Glutamatergic neuron (in vitro differentiated cells): ENCODE results near the gene ERFL. TPM values are rescaled to one million over a fixed set of nuclear protein-coding genes. Genes with fewer than 3 reads are reported as not detected.
A peak's percentile ranks its signal among the peaks of the same experiment; 100 is the strongest.

Experiments used
- DNase-seq: peaks from one replicate; pipeline ENCODE4 v3.0.0; 2022
- H3K27ac Mint-ChIP-seq: one replicate; pipeline ENCODE4 v1.8.0; 2020; ENCODE audit warnings: mild to moderate bottlenecking, mixed read lengths, inconsistent platforms; ENCODE audit not compliant: unreplicated experiment
- H3K27me3 Mint-ChIP-seq: one replicate; pipeline ENCODE4 v1.8.0; 2020; ENCODE audit warnings: mild to moderate bottlenecking, moderate library complexity, mixed read lengths, inconsistent platforms; ENCODE audit not compliant: unreplicated experiment
- H3K36me3 Mint-ChIP-seq: one replicate; pipeline ENCODE4 v1.8.0; 2020; ENCODE audit warnings: mild to moderate bottlenecking, mixed read lengths, inconsistent platforms; ENCODE audit not compliant: unreplicated experiment
- H3K4me1 Mint-ChIP-seq: one replicate; pipeline ENCODE4 v1.8.0; 2020; ENCODE audit warnings: mild to moderate bottlenecking, low read depth, mixed read lengths, inconsistent platforms; ENCODE audit not compliant: unreplicated experiment
- H3K4me3 Mint-ChIP-seq: one replicate; pipeline ENCODE4 v1.8.0; 2020; ENCODE audit warnings: mild to moderate bottlenecking, mixed read lengths, inconsistent platforms; ENCODE audit not compliant: unreplicated experiment
- H3K9me3 Mint-ChIP-seq: one replicate; pipeline ENCODE4 v1.8.0; 2020; ENCODE audit warnings: mild to moderate bottlenecking, moderate library complexity, mixed read lengths, inconsistent platforms; ENCODE audit not compliant: unreplicated experiment
- total RNA-seq: library from RNA; stranded (reverse); fragmentation: NEBNext Ultra II Directional; extraction: Animal tissue kit (Norgen Biotek cat#: 25700); gene quantifications from one replicate; pipeline ENCODE4 v1.2.1, GENCODE V29; 2021; ENCODE audit not compliant: unreplicated experiment
- TF ChIP-seq, protein P1 (sequence below): fragments of 200-600 bp; sonication (generic); IDR thresholded peaks from one replicate; pipeline ENCODE4 v1.5.0; 2021; ENCODE audit not compliant: partially characterized antibody, unreplicated experiment

ERFL gene
- total RNA-seq, 1 donor from 2014 or later, result 1.6 TPM

DNA sequence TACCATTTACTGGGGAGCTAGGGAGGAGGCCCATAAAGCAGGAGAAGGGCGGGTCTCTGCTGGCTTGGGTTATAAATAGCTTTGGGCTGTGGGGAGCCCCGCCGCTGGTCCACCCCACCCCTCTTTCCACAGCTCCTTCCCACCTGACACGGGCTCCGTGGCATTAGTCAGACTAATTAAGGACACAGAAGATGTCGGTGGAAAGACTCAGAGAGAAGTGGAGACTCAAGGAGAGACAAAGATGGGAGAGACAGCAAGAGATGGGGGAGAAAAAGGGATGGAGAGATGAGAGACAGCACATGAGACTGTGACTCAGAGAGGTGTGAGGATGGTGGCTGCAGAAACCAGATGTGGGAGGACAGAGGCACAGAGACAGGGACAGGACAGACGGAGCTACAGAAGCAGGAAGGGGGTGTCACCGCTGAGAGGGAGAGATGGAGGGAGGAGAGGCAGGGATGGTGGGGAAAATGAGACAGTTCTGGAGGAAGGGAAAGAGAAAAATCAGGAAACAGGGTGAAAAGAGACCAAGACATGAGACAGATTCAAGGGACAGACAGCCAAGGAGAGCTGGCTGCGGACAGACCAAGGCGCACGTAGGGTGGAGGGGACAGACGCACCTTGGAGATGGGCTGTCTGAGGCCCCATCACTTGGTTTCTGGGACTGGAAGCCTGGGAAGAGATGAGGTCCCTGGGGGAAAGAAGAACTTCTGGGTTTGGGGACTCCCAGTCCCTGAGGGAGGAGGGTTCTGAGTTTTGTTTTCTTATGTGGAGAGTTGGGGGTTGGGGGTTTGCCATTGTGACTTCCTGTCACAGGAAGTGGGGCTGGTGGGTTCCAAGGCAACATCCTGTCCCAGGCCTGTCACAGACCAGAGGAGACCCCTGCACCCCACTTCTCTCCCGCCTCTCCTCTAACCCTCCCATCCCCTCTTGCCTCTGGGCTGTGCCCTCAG is 41.2 kb downstream of the ERFL start:
- TF ChIP-seq, protein P1, sequence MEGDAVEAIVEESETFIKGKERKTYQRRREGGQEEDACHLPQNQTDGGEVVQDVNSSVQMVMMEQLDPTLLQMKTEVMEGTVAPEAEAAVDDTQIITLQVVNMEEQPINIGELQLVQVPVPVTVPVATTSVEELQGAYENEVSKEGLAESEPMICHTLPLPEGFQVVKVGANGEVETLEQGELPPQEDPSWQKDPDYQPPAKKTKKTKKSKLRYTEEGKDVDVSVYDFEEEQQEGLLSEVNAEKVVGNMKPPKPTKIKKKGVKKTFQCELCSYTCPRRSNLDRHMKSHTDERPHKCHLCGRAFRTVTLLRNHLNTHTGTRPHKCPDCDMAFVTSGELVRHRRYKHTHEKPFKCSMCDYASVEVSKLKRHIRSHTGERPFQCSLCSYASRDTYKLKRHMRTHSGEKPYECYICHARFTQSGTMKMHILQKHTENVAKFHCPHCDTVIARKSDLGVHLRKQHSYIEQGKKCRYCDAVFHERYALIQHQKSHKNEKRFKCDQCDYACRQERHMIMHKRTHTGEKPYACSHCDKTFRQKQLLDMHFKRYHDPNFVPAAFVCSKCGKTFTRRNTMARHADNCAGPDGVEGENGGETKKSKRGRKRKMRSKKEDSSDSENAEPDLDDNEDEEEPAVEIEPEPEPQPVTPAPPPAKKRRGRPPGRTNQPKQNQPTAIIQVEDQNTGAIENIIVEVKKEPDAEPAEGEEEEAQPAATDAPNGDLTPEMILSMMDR, result no peak
- no peak overlapping the region for H3K4me3 Mint-ChIP-seq
- peaks cover 15% of the 10 kb centered on the region for H3K4me1 Mint-ChIP-seq
- H3K9me3 Mint-ChIP-seq, result peaks cover 12% of the 10 kb centered on the region
- H3K27ac Mint-ChIP-seq, result peak overlapping the region; percentile 28
- DNase-seq, result no peak
- H3K27me3 Mint-ChIP-seq, result peaks cover 11% of the 10 kb centered on the region
- H3K36me3 Mint-ChIP-seq, result peaks cover 4% of the 10 kb centered on the region

DNA sequence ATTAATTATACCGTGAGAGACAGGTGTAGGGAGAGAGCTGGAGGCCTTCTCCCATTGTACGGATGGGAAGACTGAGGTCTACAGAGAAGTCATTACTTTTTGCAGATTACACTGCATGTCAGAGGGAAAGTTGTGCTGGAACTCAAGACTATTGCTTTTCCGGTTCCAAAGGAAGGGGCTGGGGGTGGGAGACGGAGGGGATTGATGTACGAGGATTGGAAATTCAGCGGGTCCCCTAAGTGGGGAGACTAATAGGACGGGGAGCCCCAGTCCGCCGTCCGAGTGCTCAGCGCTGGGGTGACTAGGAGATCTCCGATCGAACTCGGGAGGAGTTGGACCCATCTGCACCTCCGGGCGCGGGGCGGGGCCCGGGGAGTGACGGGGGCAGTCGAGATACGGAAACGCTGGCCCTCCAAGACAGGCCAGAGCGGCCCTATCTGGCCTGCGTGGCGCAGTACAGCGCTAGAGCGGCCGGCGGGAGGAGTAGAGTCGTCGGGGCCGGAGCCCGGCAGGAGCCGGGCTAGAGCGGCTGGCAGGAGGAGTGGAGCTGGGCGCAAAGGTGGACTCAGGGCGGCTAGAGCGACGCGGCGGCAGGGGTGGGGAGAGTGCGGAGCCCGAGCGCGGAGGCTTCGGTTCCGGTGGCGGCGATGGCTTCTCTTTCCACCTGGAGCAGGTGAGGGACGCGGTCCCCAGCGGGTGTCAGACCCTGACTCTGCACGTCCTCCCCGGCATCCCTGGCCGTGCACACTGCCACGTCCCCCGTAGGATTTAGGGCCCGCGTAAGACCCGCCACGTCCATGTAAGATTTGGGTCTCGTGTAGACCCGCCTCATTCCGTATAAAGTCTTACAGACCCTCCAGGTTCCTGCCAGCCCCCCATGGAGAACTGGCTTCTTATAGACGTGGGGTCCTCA is 44.2 kb downstream of the ERFL start:
- H3K27ac Mint-ChIP-seq, result peak overlapping the region; percentile 75
- no peaks in the 10 kb centered on the region for H3K36me3 Mint-ChIP-seq
- H3K27me3 Mint-ChIP-seq, result peaks cover 9% of the 10 kb centered on the region

DNA sequence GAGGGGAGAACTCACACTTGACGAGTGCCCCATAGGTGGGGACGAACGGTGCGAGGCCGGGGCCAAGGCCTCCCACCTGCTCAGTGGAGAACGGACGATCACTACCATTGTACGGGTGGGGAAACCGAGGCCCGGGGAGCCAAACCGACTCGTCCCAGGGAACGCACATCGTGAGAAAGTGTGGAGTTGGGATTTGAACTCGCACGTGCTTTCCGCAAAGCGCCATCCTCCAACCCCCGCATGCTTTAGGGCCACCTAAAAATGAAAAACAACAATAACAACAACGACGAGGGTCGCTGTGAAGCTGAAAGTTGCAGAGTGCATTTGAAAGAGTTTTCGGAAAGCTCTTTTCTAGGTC is 44.8 kb downstream of the ERFL start:
- DNase-seq, result no peak
- Mint-ChIP-seq H3K36me3 (no peaks in the 10 kb centered on the region), H3K9me3 (peaks cover 7% of the 10 kb centered on the region), H3K27me3 (peaks cover 9% of the 10 kb centered on the region), H3K4me3 (peak overlapping the region; percentile 94), H3K27ac (peak overlapping the region; percentile 75), H3K4me1 (peaks cover 11% of the 10 kb centered on the region)
- TF ChIP-seq, protein P1, result no peak

More for the DNA sequence above, 44.2 kb downstream of the ERFL start:
- DNase-seq, result peak; percentile 95
- TF ChIP-seq, protein P1, result no peak
- Mint-ChIP-seq H3K4me1 (peaks cover 11% of the 10 kb centered on the region), H3K4me3 (peak overlapping the region; percentile 94), H3K9me3 (peaks cover 8% of the 10 kb centered on the region)

DNA sequence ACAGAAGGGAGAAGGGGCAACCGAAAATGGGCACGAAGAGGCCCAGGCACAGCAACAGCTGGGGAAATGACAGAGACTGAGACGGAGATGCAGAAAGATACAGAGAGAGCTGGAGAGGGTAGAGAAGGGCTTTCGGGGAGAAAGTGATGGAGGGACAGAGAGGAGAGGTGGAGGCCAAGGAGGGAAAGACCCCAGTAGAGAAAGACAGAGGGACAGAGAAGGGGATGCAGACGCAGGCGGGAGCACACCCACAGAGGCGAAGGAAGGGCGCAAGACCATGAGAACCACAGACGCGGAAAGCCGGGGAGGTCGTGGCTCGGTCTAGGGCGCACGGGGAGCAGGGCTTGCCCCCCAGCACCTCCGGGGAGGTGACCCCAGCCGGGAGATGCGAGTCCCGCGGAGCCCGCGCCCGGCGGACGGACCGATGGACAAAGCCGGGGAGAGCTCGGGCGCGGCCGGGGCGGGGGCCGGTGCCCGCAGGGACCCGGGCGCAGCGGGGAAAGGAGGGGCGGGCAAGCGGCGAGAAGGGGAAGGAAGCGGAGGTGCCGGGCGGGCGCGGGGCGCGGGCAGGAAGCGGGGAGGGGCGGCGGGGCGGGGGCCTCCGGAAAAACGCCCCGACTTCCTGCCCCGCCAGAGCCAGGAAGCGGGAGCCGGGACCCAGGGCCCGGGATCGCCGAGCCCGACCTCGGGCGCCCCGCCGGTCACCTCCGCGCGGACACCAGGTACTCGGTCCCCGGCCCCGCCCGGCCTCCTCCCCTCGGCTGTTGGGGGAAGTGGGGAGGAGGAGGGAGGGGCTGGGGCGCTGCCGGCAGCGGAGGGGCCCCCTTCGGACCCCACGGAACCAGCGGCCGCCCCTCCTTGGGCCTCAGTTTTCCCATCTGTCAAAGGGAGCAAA is 45.4 kb downstream of the ERFL start, which contains the start of gene ARHGEF1:
TSS of gene ARHGEF1 (plus strand) at position 617 of the 895 bp plus-strand sequence. CDS start 4,899 bp downstream, outside the sequence.
- peak; percentile 44 for DNase-seq
- TF ChIP-seq, protein P1, result no peak
- peaks cover 9% of the 10 kb centered on the region for H3K27me3 Mint-ChIP-seq
- H3K4me3 Mint-ChIP-seq, result peak within 1 kb of the TSS; percentile 98
- H3K36me3 Mint-ChIP-seq, result no peaks in the 10 kb centered on the region
- H3K9me3 Mint-ChIP-seq, result peaks cover 5% of the 10 kb centered on the region
- peak within 1 kb of the TSS; percentile 91 for H3K27ac Mint-ChIP-seq
- H3K4me1 Mint-ChIP-seq, result peaks cover 9% of the 10 kb centered on the region
